C4-2B (cell line): Measurements from ENCODE around the gene PTPRN2.

Experiments used
- H3K27ac ChIP-seq: fragments of 450-650 bp; 2 replicates; pipeline ENCODE4 v1.5.1; 2017
- CTCF ChIP-seq: fragments of 450-650 bp; conservative IDR thresholded peaks from 2 replicates; pipeline ENCODE4 v1.5.1; 2017; ENCODE audit warnings: mild to moderate bottlenecking
- ZFX ChIP-seq: fragments of 450-650 bp; IDR thresholded peaks from 2 replicates; pipeline ENCODE4 v1.6.1; 2017

PTPRN2 gene

GRCh38 chr7:158479021-158479663, 108.5 kb downstream of the PTPRN2 start:
- TF ChIP-seq CTCF, result no peak
- TF ChIP-seq ZFX, result no peak
- no peak overlapping the region for H3K27ac ChIP-seq

GRCh38 chr7:158477866-158478265, 109.8 kb downstream of the PTPRN2 start:
- TF ChIP-seq CTCF (no peak), ZFX (no peak)

GRCh38 chr7:158476331-158476932, 111.2 kb downstream of the PTPRN2 start:
- TF ChIP-seq ZFX, result no peak
- no peak for TF ChIP-seq CTCF
- H3K27ac ChIP-seq, result no peak overlapping the region

More at GRCh38 chr7:158477866-158478265, 109.8 kb downstream of the PTPRN2 start:
- H3K27ac ChIP-seq, result no peak overlapping the region

GRCh38 chr7:158475679-158476052, 112.0 kb downstream of the PTPRN2 start:
- no peak for TF ChIP-seq ZFX
- no peak for TF ChIP-seq CTCF
- no peak overlapping the region for H3K27ac ChIP-seq

GRCh38 chr7:158475036-158475678, 112.5 kb downstream of the PTPRN2 start:
- TF ChIP-seq CTCF (no peak), ZFX (no peak)
- H3K27ac ChIP-seq, result no peak overlapping the region

GRCh38 chr7:158474488-158474887, 113.1 kb downstream of the PTPRN2 start:
- H3K27ac ChIP-seq, result no peak overlapping the region
- TF ChIP-seq CTCF (no peak), ZFX (no peak)

- H3K27ac ChIP-seq, result no peak overlapping the region
- TF ChIP-seq ZFX (no peak), CTCF (no peak)
Observed at GRCh38 chr7:158473946-158474345, 113.7 kb downstream of the PTPRN2 start.
